ENCODE results near the gene IQUB. TPM values are rescaled to one million over a fixed set of nuclear protein-coding genes. Genes with fewer than 3 reads are reported as not detected.
"Not testable (repeated sequence)": the region's sequence is repeated elsewhere in the genome, so short reads cannot be mapped to it uniquely, and the experiment has no call there.

IQUB gene
- polyA plus RNA-seq, 3 donors = 0.11 to 0.13 TPM; not detected in 1

DNA sequence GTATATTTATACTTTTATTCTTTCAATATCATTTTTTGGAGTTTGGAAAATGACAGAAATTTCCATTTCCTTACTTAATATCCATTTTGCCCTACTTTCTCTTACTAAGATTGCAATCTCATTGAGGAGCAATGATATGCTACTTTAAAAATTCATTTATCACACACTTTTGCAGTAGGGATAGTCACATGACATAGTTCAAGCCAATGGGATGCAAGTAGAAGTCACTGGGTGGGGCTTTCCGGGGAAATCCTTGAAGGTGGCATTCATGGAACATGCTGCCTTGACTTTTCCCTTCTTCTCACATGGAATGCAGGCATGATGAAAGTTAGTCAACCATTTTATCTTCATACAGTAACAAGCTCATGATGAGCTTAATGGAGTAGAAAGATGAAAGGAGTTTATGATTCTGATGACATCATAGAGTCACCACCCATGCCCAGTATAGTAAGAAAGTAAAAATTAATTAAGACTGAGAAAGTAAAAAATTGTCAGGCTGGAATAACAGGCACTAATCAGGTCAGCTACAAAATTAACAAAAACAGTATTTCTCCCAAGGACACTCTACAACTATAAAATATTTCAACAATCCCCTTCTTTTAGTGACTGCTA lies 33.4 kb downstream of the IQUB start:
- H3K27ac ChIP-seq (ENCODE audit: low read depth, low read length) = no peak overlapping the region
- 85 to 92% (median 92%) methylated on average over 1 of the region's 1 CpG for WGBS, 3 donors

DNA sequence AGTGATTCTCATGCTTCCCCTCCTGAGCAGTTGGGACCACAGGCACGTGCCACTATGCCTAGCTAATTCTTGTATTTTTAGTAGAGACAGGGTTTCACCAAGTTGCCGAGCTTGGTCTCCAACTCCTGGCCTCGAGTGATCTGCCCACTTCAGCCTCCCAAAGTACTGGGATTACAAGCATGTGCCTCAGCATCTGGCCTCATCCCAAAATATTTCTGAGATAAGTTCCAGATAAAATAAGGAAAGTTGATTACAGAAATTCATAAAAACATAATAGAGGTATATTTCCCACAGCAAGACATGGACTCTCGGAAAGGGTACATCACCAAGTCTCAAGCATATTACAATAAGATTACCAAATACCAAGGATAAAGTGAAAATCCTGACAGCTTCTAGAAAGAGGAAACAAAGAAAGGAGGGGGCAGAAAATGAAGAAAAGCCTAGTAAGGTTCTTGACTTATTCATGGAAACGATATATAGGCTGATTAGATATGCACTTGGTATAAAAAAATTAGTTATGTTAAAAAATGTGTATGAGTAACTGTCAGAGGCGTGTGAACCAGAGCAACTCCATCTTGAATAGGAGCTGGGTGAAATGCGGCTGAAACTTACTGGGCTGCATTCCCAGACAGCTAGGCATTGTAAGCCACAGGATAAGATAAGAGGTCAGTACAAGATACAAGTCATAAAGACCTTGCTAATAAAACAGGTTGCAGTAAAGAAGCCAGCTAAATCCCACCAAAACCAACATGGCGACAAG lies 35.0 kb downstream of the IQUB start:
- WGBS, 3 donors = 68 to 87% (median 84%) methylated on average over 8 of the region's 8 CpGs

DNA sequence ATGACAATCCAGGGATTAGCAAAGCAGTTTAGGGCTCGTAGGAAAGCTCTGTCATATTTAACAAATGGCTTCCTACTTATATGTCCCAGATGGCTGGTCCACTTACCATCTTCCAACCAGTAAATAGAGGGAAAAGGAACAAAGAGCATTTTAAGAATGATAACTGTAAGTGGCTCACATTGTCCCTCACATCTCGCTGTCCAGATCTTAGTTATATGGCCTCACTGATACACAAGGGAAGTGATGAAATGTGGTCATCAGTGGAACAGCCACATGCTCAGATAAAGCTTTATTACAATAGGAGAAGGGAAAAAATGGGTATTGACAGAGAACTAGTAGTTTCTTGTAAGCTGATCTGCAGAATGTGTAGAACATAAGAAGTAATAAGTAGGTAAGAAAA lies 35.8 kb downstream of the IQUB start:
- WGBS, 3 donors = 47 to 70% (median 60%) methylated on average over 2 of the region's 2 CpGs
- H3K27ac ChIP-seq (ENCODE audit: low read depth, low read length) = no peak overlapping the region

More for the DNA sequence above, 35.0 kb downstream of the IQUB start:
- H3K27ac ChIP-seq (ENCODE audit: low read depth, low read length) = no peak overlapping the region

DNA sequence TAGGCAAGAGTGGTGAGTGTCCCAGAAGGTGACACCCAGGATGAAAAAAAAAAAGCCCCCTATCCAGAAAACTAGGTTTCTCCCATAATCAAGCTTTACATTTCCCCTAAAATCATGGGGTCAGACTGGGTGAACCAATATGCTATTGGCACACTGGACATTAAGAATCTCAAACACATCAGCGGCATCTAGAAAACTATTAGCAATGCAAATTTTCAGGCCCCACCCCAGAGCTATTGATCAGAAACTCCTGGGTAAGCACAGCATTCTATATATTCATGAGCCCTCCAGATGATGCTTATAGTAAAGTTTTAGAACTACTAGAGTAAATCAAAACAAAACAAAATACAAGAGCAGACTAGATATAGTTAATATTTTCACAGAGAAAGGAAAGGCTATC lies 36.4 kb downstream of the IQUB start:
- WGBS, 3 donors = 80 to 86% (median 86%) methylated on average over 1 of the region's 1 CpG
- no peak overlapping the region for H3K27ac ChIP-seq (ENCODE audit: low read depth, low read length)

DNA sequence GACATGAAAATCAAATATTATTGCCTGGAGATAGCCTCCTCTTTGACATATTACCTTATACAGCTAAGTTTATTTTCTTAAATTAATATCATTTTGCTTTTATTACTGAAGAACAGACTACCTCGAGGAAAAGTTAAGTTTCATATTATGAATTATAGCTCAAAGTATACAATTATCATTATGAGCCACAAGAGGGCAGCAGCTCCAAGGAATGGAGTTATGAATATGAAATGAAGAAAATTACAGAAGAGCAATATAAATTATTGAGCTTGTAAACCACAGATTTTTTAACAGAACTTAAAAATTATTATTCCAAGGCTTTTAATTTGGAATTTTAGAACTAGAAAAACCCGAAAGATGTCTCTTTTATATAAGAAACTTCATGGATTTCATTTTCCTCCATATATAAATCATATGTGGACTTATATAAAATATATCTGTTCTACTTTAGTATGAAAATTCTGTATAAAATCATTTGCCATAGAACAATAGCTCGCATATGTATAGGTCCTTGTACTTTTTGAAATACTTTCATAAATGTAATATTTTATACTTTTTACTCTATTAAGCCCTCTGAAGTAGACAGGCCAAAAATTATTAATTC lies 40.1 kb downstream of the IQUB start:
- 6 to 8% (median 8%) methylated on average over 3 of the region's 3 CpGs for WGBS, 3 donors
- no peak overlapping the region for H3K27ac ChIP-seq (ENCODE audit: low read depth, low read length)

DNA sequence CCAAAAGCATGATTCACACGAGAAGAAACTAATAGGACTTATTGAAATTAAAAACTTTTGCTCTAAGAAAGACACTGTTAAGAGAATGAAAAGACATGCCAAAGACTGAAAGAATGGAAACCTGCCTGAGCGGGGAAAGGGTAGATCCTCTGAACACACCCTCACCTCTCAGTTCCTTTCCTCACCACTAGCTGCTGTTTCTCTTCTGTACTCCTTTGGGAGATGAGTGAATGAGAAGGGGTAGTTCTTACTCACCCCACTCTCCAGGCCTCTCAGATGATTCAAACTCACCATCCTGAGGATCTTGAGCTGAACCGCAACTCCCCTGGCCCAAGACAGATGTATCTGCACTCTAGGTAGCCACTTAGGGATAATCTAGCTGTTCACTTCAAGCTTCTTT lies 41.9 kb downstream of the IQUB start:
- WGBS, 3 donors = 81 to 88% (median 82%) methylated on average over 3 of the region's 3 CpGs
- H3K27ac ChIP-seq (ENCODE audit: low read depth, low read length) = no peak overlapping the region

DNA sequence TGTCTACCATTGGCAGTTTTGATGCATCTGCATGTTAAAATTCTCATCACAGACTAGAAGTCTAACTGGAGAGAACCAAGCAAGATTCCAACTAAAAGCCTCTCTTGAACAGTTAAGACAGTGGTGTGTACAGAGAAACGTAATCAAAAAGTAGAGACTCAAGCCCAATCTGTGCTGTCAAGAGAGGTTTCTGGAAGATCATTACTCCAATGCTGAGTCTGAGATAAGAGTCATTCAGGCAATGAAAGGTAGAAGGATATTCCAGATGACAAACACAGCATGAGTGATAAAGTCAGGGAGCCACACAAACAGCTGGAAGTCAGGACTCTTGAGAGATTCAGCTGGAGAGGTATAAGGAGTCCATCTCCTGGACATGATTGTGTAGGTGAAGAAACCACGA lies 48.7 kb downstream of the IQUB start:
- H3K27ac ChIP-seq (ENCODE audit: low read depth, low read length) = no peak overlapping the region
- WGBS, 3 donors = 70 to 85% (median 84%) methylated on average over 2 of the region's 2 CpGs

DNA sequence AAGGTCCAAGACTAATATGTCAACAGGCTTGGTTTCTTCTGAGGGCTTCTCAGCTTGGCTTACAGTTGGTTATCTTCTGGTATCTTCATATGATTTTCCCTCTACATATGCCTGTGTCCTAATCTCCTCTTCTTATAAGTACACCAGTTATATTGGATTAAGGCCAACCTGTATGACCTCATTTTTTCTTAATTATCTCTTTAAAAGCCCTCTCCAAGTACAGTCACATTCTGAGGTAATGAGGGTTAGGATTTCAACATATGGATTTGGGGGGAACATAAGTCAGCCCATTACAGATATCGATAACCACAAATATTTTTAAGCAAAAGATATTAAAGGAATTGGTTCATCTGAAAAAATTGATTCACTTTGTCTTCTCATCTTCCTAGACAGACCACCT lies 49.2 kb downstream of the IQUB start:
- WGBS, 3 donors = 90 to 97% (median 92%) methylated on average over 1 of the region's 1 CpG
- H3K27ac ChIP-seq (ENCODE audit: low read depth, low read length) = no peak overlapping the region

DNA sequence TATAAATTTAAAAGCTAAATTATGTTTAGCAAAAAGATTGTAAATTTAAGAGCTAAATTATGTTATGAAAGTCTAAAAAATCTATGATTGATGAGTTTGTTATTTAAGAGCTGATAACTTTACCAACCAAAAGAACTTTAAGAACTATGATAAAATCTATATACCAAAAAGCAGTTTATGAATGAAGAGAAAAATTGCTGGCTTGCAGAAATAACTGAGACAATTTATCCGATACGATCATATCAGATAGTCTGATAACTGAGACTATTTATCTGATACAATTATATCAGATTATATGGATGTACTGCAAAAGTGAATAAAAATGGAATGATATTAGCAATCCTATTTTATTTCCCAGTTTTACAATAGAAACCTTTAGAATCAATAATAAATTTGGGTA lies 50.2 kb downstream of the IQUB start:
- 91 to 97% (median 95%) methylated on average over 2 of the region's 2 CpGs for WGBS, 3 donors
- no peak overlapping the region for H3K27ac ChIP-seq (ENCODE audit: low read depth, low read length)

DNA sequence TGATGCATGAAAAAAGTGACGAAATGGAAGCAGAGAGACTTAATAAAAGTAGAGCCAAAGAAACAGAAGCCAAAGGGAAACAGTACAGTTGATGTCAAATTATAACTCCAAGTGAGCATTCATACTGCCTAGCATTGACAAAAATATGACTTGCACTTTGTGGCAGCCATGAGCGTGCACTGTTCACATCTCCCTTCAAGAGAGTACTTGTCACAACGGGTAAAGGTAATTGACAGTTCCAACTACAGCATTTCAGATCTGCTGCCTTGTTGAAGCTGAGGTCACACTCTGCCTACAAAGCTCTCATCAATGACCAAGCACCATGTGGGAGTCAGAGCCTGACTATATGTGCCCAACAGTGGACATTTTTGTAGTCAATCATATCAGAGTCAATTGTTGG lies 54.3 kb downstream of the IQUB start:
- H3K27ac ChIP-seq (ENCODE audit: low read depth, low read length) = no peak overlapping the region
- 85 to 86% (median 86%) methylated on average over 3 of the region's 3 CpGs for WGBS, 3 donors

DNA sequence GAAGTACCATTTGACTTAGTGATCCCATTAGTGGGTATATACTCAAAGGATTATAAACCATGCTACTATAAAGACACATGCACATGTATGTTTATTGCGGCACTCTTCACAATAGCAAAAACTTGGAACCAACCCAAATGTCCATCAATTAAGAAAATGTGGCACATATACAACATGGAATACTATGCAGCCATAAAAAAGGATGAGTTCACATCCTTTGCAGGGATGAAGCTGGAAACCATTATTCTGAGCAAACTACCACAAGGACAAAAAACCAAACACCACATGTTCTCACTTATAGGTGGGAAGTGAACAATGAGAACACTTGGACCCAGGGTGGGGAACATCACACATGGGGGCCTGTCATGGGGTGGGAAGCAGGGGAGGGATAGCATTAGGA lies 56.3 kb downstream of the IQUB start:
- H3K27ac ChIP-seq (ENCODE audit: low read depth, low read length) = not testable (repeated sequence)
- 90 to 97% (median 97%) methylated on average over 1 of the region's 1 CpG for WGBS, 3 donors

DNA sequence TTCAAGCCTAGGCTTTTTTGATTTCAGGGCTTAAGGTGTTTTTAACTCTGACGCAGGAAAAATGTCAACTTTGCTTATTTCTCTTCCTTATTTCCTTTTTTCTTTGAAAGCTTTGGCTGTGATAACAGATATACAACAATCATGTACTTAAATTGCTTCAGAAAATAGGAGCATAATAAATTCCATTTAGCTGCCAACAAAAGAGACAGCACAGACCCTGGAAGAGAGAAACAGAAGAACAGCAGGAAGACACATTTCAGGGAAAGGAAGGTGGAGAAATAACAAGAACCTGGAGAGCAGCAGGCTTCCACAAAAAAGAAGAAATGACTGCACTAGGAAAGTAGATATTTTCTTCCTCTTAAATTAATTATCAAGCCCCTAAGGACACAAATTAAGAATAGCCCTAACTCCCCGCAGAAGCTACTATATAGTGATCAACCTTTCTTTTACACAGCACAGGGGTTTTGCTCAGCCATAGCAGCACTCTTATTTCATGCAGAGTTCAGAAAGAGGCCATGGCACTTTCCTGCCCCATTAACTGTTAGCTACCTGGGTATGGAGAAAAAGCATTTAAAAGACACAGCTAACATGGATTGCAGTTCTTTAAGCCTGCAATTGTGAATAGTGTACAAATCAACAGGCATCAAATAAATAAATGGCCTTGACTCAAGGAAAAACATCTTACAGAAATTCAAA lies 61.5 kb downstream of the IQUB start:
- 47 to 63% (median 50%) methylated on average over 2 of the region's 2 CpGs for WGBS, 3 donors
- no peak overlapping the region for H3K27ac ChIP-seq (ENCODE audit: low read depth, low read length)

DNA sequence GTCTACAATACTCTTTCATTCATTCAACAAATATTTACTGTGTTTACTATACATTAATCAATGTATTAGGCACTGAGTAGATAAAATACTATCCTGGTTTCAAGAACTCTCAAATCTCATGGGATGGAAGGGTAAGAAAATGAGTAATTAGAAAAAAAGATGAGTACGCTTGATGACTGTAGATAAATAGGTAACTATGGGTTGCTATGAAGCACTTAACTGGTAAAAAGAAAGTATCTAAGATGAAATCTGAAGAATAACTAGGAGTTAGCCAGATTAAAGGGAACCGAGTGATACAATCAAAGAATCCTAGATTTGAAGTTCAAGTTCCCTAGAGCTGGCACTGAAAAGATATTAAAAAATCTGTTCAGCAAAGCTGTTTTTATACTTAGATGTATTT lies 62.1 kb downstream of the IQUB start:
- 75 to 88% (median 81%) methylated on average over 2 of the region's 2 CpGs for WGBS, 3 donors
- H3K27ac ChIP-seq (ENCODE audit: low read depth, low read length) = no peak overlapping the region

DNA sequence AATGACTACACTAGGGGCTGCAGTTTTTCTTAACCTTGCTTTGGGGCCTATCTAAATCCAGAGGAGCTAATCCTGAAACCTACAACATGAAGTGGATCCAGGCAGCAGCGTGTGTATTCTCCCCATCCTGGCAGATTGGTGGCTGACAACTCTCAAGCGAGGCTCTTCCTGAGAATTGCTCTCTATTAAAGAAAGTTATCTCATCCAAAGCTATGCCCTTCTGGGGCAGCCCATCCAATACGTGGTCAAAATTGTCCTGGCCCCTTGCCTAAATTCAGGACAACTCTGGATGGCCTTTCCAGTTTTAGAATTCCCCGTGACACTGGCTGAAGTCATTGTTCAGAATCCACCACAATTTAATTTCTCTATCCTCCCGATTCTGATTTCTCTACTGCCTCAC lies 66.1 kb downstream of the IQUB start:
- H3K27ac ChIP-seq (ENCODE audit: low read depth, low read length) = no peak overlapping the region
- 82 to 90% (median 87%) methylated on average over 5 of the region's 5 CpGs for WGBS, 3 donors

DNA sequence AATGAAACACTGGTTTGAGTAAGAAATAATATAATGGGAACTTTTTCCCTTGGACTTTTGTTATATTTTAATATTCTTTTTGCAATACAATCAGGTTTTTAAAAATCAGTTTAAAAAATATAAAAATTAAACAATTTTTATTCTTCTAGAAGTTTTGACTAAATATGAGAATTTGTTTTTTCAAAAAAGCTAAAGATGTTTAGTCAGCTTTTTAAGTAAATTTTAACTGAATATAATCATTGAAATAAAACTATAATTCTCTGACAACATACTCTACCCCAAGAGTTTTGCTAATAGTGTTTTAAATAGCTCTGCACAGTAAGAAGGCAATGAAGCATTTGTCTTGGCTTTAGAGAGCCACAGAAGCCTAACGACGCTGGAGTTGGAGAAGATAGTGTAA lies 70.5 kb downstream of the IQUB start:
- 77 to 88% (median 86%) methylated on average over 2 of the region's 2 CpGs for WGBS, 3 donors
- no peak overlapping the region for H3K27ac ChIP-seq (ENCODE audit: low read depth, low read length)

DNA sequence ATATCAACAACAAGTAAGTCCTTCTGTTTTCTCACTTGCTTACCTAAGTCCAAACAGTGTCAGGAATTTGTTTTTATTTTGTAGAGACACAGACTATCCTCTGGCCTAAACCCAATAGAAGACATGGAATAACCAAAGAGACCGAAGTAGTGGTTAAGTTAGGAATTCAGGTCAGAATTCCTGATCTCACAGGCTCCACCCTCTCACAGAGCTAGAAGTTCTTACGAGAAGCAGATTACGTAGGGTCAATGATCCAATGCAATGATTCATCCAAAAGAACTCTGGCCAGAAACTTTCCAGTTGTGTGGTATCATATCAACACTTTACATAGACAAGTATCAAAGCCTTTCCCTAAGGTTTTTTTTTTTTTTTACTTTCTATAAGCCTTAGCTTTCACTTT lies 73.8 kb downstream of the IQUB start:
- 49 to 77% (median 54%) methylated on average over 3 of the region's 3 CpGs for WGBS, 3 donors
- H3K27ac ChIP-seq (ENCODE audit: low read depth, low read length) = no peak overlapping the region

DNA sequence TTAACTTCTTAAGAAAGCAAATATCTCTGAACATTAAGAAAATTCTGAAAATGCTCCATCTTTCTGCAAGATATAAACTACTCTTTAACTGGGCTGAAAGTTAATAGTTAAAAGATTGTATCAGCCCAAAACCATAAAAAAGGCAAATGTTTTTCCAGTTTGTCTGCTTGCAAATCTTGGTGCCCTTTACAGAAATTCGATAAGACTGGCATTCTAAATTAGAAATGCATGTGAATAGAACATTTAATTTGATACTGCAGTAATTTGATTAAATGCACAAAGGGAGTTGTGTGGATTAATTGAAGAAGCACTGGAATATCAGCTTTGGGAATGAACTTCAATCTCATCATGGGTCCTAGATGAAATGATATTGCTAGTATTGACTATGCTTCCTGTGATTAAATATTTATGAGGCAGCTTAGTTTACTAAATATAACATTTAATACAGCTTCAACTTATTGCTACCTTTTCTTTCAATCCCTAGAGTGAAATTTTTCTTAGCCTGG lies 78.4 kb downstream of the IQUB start:
- H3K27ac ChIP-seq (ENCODE audit: low read depth, low read length) = no peak overlapping the region
- 54 to 72% (median 61%) methylated on average over 1 of the region's 1 CpG for WGBS, 3 donors

DNA sequence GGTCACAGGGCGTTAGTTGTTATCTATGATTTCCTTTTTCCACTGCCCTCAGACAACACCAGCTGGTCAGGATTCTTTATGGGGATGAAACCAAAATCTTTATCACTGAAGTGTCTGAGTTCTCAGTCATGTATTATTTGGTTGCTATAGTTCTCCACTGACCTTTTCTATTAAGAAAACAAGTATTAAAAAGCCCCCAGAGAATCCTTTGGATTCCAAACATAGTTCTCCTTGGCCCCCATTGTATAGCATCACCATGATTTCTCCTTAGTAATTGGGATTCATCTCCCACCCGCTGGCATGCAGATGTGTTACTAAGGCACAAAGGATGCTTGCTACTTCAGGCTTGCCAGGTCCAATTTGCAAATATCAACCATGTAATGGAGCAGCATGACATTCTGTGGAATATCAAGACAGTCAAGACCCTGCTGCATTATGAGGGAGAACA lies 94.3 kb downstream of the IQUB start:
- WGBS, 3 donors = 29 to 47% (median 37%) methylated on average over 2 of the region's 2 CpGs
- no peak overlapping the region for H3K27ac ChIP-seq (ENCODE audit: low read depth, low read length)

DNA sequence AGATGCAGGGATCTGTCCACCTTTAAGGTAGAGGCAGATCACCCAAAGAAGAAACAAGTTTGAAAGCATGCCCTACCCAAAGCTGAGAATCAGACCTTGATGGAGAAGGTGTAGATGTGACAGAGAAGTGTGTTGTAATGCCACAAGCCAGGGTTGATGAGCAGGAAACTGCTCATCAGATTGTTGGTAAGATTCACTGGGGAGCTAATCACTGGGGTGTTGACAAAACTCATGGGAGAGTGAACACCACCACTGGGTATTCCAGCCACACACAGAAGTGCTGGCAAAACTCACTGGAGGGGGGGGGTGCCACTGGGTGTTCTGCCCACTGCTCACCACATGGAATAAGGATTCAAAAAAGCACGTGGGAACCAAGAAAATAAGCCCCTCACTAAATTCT lies 95.2 kb downstream of the IQUB start:
- WGBS, 3 donors = 26 to 64% (median 50%) methylated on average over 1 of the region's 1 CpG
- no peak overlapping the region for H3K27ac ChIP-seq (ENCODE audit: low read depth, low read length)

Measured in adipose tissue (tissue), 3 donors.